Measurements from ENCODE around the gene METTL26.

Gene METTL26

DNA sequence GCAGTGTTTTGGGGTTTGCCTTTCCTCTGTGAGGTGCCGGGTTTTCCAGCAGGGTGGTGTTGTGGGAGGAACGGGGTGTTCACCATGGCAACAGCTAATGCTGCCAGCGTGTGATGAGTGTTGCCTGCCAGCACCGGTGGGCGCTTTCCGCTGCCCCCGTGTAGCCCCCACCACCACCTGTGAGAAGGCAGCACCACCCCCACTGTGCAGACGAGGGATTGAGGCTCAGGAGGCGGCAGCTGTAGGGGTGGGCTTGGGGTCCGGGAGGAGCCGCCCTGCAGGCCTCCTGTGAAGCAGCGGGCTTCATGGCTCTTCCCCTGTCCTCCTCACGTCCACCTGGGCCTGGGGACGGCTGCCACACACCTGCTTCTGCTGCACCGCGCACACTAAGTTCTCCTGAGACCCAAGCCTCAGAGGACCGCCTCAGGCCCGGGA, 41.0 kb downstream of the METTL26 start:
- DNase-seq = no peak

DNA sequence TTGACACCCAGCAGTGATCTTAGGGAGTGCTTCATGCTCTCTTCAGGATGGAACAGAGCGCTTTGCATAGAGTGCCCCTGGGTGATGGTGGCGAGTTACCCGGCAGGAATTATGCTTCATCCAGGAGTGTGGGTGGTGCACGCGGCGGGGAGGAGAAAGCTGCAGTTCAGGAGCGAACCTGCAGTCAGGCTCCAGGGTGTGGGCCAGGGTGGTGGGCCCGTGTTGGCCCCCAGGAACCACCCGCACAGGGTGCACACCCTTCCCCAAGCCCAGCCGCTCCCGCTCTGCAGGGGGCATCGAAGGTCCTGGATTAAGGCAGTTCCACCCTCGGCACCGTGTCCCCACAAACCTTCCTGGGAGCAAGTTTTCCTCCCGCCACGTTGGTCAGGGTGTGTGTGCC, 42.3 kb downstream of the METTL26 start:
- no peak for DNase-seq

GRCh38 chr16:593406-593805, 42.7 kb downstream of the METTL26 start:
- DNase-seq = no peak

GRCh38 chr16:592518-593306, 43.4 kb downstream of the METTL26 start:
- DNase-seq = no peak

- DNase-seq = no peak
These were observed 44.1 kb downstream of the METTL26 start for GRCh38 chr16:591892-592517.

GRCh38 chr16:591231-591630, 44.9 kb downstream of the METTL26 start:
- no peak for DNase-seq

GRCh38 chr16:590815-591200, 45.3 kb downstream of the METTL26 start:
- DNase-seq = no peak

GRCh38 chr16:590188-590814, 45.8 kb downstream of the METTL26 start:
- no peak for DNase-seq

DNA sequence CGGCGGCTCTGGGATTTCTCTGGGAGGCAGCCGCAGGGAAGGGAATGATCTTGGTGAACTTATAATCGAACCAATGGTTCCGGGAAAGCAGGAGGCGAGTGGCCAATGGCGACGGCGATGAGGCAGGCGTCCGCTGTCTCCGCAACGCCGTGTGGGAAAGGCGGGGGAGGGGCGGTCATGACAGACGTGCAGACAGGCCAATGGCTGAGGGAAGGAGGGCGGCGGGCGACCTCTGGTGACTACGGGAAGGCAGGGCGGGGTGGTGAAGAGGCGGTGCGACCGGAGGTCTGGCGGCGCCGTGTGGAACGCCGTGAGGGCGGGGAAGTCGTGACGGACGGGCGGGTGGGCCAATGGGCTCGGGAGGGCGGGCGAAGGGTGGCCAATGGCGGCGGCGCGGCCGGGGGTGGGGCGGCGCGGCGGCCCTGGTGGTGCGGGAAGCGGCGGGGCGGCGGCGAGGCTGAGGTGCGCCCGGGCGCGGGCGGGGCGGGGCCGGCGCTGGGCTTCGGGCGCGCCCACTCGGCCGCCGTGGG, 46.4 kb downstream of the METTL26 start, which contains the start of gene RAB40C:
TSS of gene RAB40C (plus strand) at position 409 of the 530 bp plus-strand sequence. CDS start 226 bp downstream, outside the sequence.
- DNase-seq = peak; percentile 98 to 99 (median 99)

- peak; percentile 97 to 98 (median 97) for DNase-seq
These were observed 47.0 kb downstream of the METTL26 start for GRCh38 chr16:588889-589657.

- peak; percentile 31 to 69 (median 60) for DNase-seq
These were observed 47.5 kb downstream of the METTL26 start for GRCh38 chr16:588639-588888.

GRCh38 chr16:586645-587590, 49.2 kb downstream of the METTL26 start:
- no peak for DNase-seq

DNA sequence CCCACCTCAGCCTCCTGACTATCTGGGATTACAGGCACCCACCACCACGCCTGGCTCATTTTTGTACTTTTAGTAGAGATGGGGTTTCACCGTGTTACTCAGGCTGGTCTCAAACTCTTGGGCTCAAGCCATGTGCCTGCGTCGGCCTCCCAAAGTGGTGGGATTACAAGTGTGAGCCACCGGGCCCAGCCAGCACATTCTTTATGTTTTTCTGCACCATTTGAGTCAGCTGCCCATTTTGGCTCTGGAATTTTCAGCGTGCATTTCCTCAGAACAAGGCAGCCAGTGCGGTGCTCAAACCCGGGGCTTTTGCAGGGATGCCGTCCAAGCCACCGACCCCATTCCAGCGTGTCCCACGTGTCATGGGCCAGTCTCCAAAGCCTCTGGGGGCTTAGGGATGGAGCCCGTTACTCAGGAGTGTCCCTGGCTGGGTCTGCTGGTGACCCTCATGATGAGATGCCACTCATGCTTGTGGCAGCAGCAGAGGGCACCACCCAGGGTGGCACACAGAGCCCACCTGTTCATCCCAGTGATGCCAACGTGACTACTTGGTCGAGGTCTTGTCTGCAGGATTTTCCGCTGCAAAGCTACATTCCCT, 50.0 kb downstream of the METTL26 start:
- DNase-seq = no peak

- DNase-seq = no peak
These were observed 50.8 kb downstream of the METTL26 start for GRCh38 chr16:585351-585750.

Data from T-helper 1 cell (primary cell).